Adrenal gland (tissue), 12 donors: ENCODE data around the gene UBASH3B. TPM values are rescaled to one million over a fixed set of nuclear protein-coding genes. Genes with fewer than 3 reads are reported as not detected.

Experiments used
- DNase-seq, 7 donors: peaks; one replicate each; pipeline ENCODE4 v3.0.0-alpha.2; 2019 to 2020
- H3K27ac ChIP-seq, 5 donors: fragments of 200-600 bp; sonication (generic) in 4 of 5; 1 replicate in 3 of 5; 2 replicates in 2 of 5; pipeline versions ENCODE4 v1.5.1 to v1.8.0; 2016 to 2020; ENCODE audit warnings: mild to moderate bottlenecking in 1 of 5
- H3K27me3 ChIP-seq: fragments of 200-600 bp; 2 replicates; pipeline ENCODE4 v1.8.0; 2021
- H3K36me3 ChIP-seq, 2 donors: fragments of 200-600 bp; replicated peaks in 1 of 2; 1 replicate in 1 of 2; 2 replicates in 1 of 2; pipeline versions ENCODE4 v1.5.1 to v1.8.0; 2018 to 2022
- H3K4me1 ChIP-seq, 2 donors: fragments of 200-600 bp; replicated peaks in 1 of 2; 1 replicate in 1 of 2; 2 replicates in 1 of 2; pipeline versions ENCODE4 v1.5.1 to v1.8.0; 2018 to 2021
- H3K4me3 ChIP-seq, 4 donors: fragments of 200-600 bp; sonication (generic) in 3 of 4; one replicate each; pipeline ENCODE4 v1.5.1; 2016 to 2018
- H3K9me3 ChIP-seq, 3 donors: fragments of 200-600 bp; sonication (generic) in 1 of 3; replicated peaks in 1 of 3; 1 replicate in 2 of 3; 2 replicates in 1 of 3; pipeline versions ENCODE4 v1.5.1 to v1.8.0; 2016 to 2021
- POLR2A ChIP-seq, 2 donors: fragments of 450-650 bp; IDR thresholded peaks; one replicate each; pipeline ENCODE4 v1.6.1; 2017; ENCODE audit warnings: antibody characterized with exemption in 2 of 2, mild to moderate bottlenecking in 2 of 2, moderate library complexity in 1 of 2
- WGBS, 4 donors: extraction: QIAGEN DNeasy Blood & Tissue Kit in 2 of 4; methylation state at CpG; one replicate each; pipeline versions ENCODE4 v1.1.5 to v1.1.7; 2013 to 2017; 5-methylcytosine and 5-hydroxymethylcytosine counted together
- intact Hi-C, 2 donors: fragments of 100-400 bp; cut with DNase I; formaldehyde crosslinking; loops; one replicate each; pipeline versions ENCODE4 v1.14.1 to v1.15.0; 2022 to 2023
- polyA plus RNA-seq, 3 donors: library from polyadenylated mRNA; stranded (reverse); fragments of 200-250 nt in 2 of 3; fragments of 350-450 nt in 1 of 3; fragmentation: Illumina TruSeq in 1 of 3; extraction: RNeasy Lipid Tissue Mini Kit (QIAGEN cat#74804) in 1 of 3; gene quantifications; one replicate each; pipeline ENCODE4 v1.2.3, GENCODE V29; 2013 to 2014
- total RNA-seq, 9 donors: library from RNA; depleted of rRNA in 4 of 9; stranded (reverse); fragments of >200 nt in 4 of 9; fragments of 120-200 nt in 1 of 9; fragmentation: NEBNext Ultra II Directional in 1 of 9; extraction: Animal tissue kit (Norgen Biotek cat#: 25700) in 1 of 9; gene quantifications; one replicate each; pipeline versions ENCODE4 v1.1.0 to v1.2.4, GENCODE V29; 2013 to 2023
- TF ChIP-seq, protein P1 (sequence below), 6 experiments: fragments of 450-650 bp in 4 of 6; fragments of 200-600 bp in 2 of 6; sonication (generic) in 1 of 6; IDR thresholded peaks; 1 replicate in 5 of 6; 2 replicates in 1 of 6; pipeline versions ENCODE4 v1.5.1 to v1.8.0; 2016 to 2021; ENCODE audit warnings: antibody characterized with exemption in 6 of 6, mild to moderate bottlenecking in 2 of 6, moderate library complexity in 1 of 6
- donor health status: healthy with polysubstance abuse.
- donor health status: Bipolar disorder and iron deficiency.
- donor health status: DM: yes; HTN: yes; CAD: no.
- donor health status: DM: no; HTN: no; CAD: no.
- donor health status: DM: no; HTN: no; CAD: no.
- donor health status: DM: yes; HTN: yes; CAD: no.

Gene UBASH3B
- total and polyA plus RNA-seq, 12 donors: 0.57 to 21.5 (median 5.6) TPM

DNA sequence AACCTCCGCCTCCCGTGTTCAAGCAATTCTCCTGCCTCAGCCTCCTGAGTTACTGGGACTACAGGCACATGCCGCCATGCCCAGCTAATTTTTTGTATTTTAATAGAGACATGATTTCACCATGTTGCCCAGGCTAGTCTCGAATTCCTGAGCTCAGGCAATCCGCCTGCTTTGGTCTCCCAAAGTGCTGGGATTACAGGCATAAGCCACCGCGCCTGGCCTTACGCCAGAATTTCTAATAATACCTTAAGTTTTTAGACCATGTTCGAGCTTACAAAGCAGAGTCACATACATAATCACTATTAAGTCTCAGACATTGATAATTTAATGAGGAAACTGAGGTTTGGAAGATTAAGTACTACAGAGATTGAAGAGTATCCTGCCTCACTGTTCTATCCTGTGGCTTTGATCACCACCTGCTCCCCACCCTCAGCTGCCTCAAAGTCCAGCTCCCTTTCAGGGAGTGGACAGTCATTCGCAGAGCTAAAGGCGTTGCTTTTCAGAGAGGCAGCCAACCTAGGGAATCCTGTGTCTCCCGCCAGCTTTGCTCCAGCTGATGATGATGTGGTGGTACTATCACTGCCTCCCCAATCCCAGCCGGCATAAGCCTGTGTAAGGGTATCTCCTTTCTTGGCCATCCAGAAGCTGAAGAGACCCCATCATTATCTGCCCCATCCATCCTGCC, 7.7 kb downstream of the UBASH3B start:
- no peaks in the 10 kb centered on the region for H3K36me3 ChIP-seq
- no peak for DNase-seq
- intact Hi-C loops: no loop called here

GRCh38 chr11:122663764-122664163, 8.2 kb downstream of the UBASH3B start:
- no peak overlapping the region for H3K4me3 ChIP-seq
- no peaks in the 10 kb centered on the region for H3K36me3 ChIP-seq
- DNase-seq: no peak
- intact Hi-C loops: no loop called here
- H3K27me3 ChIP-seq: no peaks in the 10 kb centered on the region
- H3K9me3 ChIP-seq: no peaks in the 10 kb centered on the region
- TF ChIP-seq POLR2A (IDR thresholded peaks at IDR 0.05): no peak
- TF ChIP-seq, protein P1, sequence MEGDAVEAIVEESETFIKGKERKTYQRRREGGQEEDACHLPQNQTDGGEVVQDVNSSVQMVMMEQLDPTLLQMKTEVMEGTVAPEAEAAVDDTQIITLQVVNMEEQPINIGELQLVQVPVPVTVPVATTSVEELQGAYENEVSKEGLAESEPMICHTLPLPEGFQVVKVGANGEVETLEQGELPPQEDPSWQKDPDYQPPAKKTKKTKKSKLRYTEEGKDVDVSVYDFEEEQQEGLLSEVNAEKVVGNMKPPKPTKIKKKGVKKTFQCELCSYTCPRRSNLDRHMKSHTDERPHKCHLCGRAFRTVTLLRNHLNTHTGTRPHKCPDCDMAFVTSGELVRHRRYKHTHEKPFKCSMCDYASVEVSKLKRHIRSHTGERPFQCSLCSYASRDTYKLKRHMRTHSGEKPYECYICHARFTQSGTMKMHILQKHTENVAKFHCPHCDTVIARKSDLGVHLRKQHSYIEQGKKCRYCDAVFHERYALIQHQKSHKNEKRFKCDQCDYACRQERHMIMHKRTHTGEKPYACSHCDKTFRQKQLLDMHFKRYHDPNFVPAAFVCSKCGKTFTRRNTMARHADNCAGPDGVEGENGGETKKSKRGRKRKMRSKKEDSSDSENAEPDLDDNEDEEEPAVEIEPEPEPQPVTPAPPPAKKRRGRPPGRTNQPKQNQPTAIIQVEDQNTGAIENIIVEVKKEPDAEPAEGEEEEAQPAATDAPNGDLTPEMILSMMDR (IDR thresholded peaks at IDR 0.05): no peak
- H3K4me1 ChIP-seq: no peaks in the 10 kb centered on the region
- WGBS, 4 donors: 74 to 96% (median 81%) methylated on average over 4 of the region's 4 CpGs
- H3K27ac ChIP-seq: no peak overlapping the region

More for the DNA sequence above, 7.7 kb downstream of the UBASH3B start:
- H3K4me3 ChIP-seq: no peak overlapping the region
- WGBS, 4 donors: 87 to 93% (median 92%) methylated on average over 12 to 13 of the region's 13 CpGs
- no peaks in the 10 kb centered on the region for H3K9me3 ChIP-seq
- TF ChIP-seq, protein P1 (IDR thresholded peaks at IDR 0.05): no peak
- TF ChIP-seq POLR2A (IDR thresholded peaks at IDR 0.05): no peak
- no peaks in the 10 kb centered on the region for H3K4me1 ChIP-seq
- H3K27me3 ChIP-seq: no peaks in the 10 kb centered on the region
- no peak overlapping the region for H3K27ac ChIP-seq

GRCh38 chr11:122664188-122664587, 8.7 kb downstream of the UBASH3B start:
- Histone ChIP-seq H3K27ac (no peak overlapping the region), H3K9me3 (no peaks in the 10 kb centered on the region), H3K36me3 (no peaks in the 10 kb centered on the region), H3K4me1 (no peaks in the 10 kb centered on the region), H3K27me3 (no peaks in the 10 kb centered on the region), H3K4me3 (no peak overlapping the region)
- intact Hi-C loops: no loop called here
- WGBS, 4 donors: 93 to 100% (median 94%) methylated on average over 1 of the region's 1 CpG
- no peak for DNase-seq
- no peak for TF ChIP-seq POLR2A (IDR thresholded peaks at IDR 0.05)
- TF ChIP-seq, protein P1 (IDR thresholded peaks at IDR 0.05): no peak

- intact Hi-C loops: no loop called here
- Histone ChIP-seq H3K27me3 (no peaks in the 10 kb centered on the region), H3K36me3 (no peaks in the 10 kb centered on the region), H3K4me1 (no peaks in the 10 kb centered on the region), H3K4me3 (no peak overlapping the region), H3K9me3 (no peaks in the 10 kb centered on the region), H3K27ac (no peak overlapping the region)
- WGBS, 4 donors: 55 to 78% (median 71%) methylated on average over 10 of the region's 10 CpGs
- TF ChIP-seq, protein P1 (IDR thresholded peaks at IDR 0.05): no peak
- no peak for TF ChIP-seq POLR2A (IDR thresholded peaks at IDR 0.05)
- no peak for DNase-seq
These were observed 10.3 kb downstream of the UBASH3B start for GRCh38 chr11:122665861-122666260.
